ENCODE measurements around the gene PAXIP1.
A peak's percentile ranks its signal among the peaks of the same experiment; 100 is the strongest.
"Not testable (repeated sequence)": the region's sequence is repeated elsewhere in the genome, so short reads cannot be mapped to it uniquely, and the experiment has no call there.

Gene PAXIP1

GRCh38 chr7:155003092-155003375, at the start of gene PAXIP1:
TSS of gene PAXIP1 (minus strand) at chr7:155003124. CDS start at chr7:155002929, 195 bp downstream.
- no peak for DNase-seq

- no peak for DNase-seq
These were observed 48.4 kb upstream of the PAXIP1 start for GRCh38 chr7:155051355-155051754.

- DNase-seq: no peak
These were observed 45.1 kb upstream of the PAXIP1 start for GRCh38 chr7:155048006-155048405.

GRCh38 chr7:155043756-155044155, 40.8 kb upstream of the PAXIP1 start:
- no peak for DNase-seq

GRCh38 chr7:155038335-155038734, 35.4 kb upstream of the PAXIP1 start:
- no peak for DNase-seq

GRCh38 chr7:155034495-155034894, 31.6 kb upstream of the PAXIP1 start:
- not testable (repeated sequence) for DNase-seq

- DNase-seq: no peak
These were observed 30.1 kb upstream of the PAXIP1 start for GRCh38 chr7:155032978-155033377.

GRCh38 chr7:155027879-155028278, 25.0 kb upstream of the PAXIP1 start:
- no peak for DNase-seq

- DNase-seq: no peak
These were observed 18.8 kb upstream of the PAXIP1 start for GRCh38 chr7:155021699-155022145.

- no peak for DNase-seq
These were observed 18.1 kb upstream of the PAXIP1 start for GRCh38 chr7:155020996-155021395.

- DNase-seq: no peak
These were observed 14.9 kb upstream of the PAXIP1 start for GRCh38 chr7:155017834-155018233.

- DNase-seq: no peak
These were observed 8.2 kb upstream of the PAXIP1 start for GRCh38 chr7:155011086-155011485.

- no peak for DNase-seq
These were observed 6.7 kb upstream of the PAXIP1 start for GRCh38 chr7:155009570-155010157.

- no peak for DNase-seq
These were observed 5.0 kb upstream of the PAXIP1 start for GRCh38 chr7:155007947-155008346.

GRCh38 chr7:155003376-155004214, 671 bp upstream of the PAXIP1 start:
- peak; percentile 91 for DNase-seq

- peak; percentile 80 for DNase-seq
These were observed 373 bp downstream of the PAXIP1 start for GRCh38 chr7:155002411-155003091.

- DNase-seq: peak; percentile 36
These were observed 1.0 kb downstream of the PAXIP1 start for GRCh38 chr7:155001756-155002410.

GRCh38 chr7:155000795-155001194, 2.1 kb downstream of the PAXIP1 start:
- no peak for DNase-seq

- DNase-seq: no peak
These were observed 4.4 kb downstream of the PAXIP1 start for GRCh38 chr7:154998481-154998880.

- no peak for DNase-seq
These were observed 5.0 kb downstream of the PAXIP1 start for GRCh38 chr7:154997840-154998370.

- no peak for DNase-seq
These were observed 6.2 kb downstream of the PAXIP1 start for GRCh38 chr7:154996756-154997155.

- DNase-seq: no peak
These were observed 6.8 kb downstream of the PAXIP1 start for GRCh38 chr7:154996101-154996500.

- no peak for DNase-seq
These were observed 7.9 kb downstream of the PAXIP1 start for GRCh38 chr7:154994996-154995395.

All from left hindlimb (tissue), 1 donor.